ENCODE measurements around the gene OR2V1. TPM values are rescaled to one million over a fixed set of nuclear protein-coding genes. Genes with fewer than 3 reads are reported as not detected.
"Not testable (repeated sequence)": the region's sequence is repeated elsewhere in the genome, so short reads cannot be mapped to it uniquely, and the experiment has no call there.

OR2V1 gene
- total RNA-seq, 8 experiments from 2014 or later = 0.29 to 0.49 (median 0.33) TPM; not detected in 5

DNA sequence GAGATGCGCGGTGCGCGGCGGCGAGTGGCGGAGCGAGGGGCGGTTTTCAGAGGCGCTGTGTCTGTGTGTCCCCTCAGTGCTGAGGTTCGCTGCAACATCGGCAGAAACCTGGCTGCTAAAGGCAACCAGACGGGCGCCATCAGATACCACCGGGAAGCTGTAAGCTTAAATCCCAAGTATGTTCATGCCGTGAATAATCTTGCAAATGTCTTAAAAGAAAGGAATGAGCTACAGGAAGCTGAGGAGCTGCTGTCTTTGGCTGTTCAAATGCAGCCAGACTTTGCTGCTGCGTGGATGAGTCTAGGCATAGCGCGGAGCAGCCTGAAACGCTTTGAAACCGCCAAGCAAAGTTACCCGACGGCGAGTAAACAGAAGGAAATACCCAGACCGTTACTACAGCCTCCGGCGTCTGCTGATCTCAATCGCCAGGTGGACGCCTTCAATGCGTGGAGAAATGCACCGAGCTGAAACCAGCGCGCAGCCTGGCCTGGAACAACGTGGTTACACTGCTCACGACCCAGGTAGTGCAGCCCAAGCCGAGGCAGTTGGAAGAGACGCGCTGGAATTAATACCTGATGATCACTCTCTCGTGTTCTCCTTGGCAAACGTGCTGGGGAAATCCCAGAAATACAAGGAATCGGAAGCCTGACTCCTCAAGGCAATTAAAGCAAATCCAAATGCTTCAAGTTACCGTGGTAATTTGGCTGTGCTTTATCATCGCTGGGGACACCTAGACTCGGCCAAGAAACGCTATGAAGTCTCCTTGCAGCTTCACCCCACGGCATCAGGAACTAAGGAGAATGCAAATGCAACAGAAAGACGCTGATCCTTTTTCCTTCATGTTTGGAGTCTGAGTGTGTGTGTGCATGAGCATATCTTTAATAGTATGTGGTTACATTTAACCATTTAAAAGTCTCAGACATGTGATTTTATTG is 15.9 kb downstream of the OR2V1 start:
- no peaks in the 10 kb centered on the region for H3K4me1 ChIP-seq (replicated peaks in 1 of 2)
- H3K27ac ChIP-seq = no peak overlapping the region
- no peak overlapping the region for H3K4me3 ChIP-seq
- 3 to 30% (median 7%) methylated on average over 2 to 35 of the region's 47 CpGs for WGBS, 10 experiments
- peak in 3 of 8 experiments; percentile 62 to 88 (median 83) for ATAC-seq (replicated peaks in 6 of 8)
- in situ Hi-C loops (cut with MboI; ENCODE audit: low pct_unique_long_range_greater_than_20kb in 2 of 9, low sequenced_read_pairs in 9 of 9, unreplicated experiment in 9 of 9) = no loop called here

DNA sequence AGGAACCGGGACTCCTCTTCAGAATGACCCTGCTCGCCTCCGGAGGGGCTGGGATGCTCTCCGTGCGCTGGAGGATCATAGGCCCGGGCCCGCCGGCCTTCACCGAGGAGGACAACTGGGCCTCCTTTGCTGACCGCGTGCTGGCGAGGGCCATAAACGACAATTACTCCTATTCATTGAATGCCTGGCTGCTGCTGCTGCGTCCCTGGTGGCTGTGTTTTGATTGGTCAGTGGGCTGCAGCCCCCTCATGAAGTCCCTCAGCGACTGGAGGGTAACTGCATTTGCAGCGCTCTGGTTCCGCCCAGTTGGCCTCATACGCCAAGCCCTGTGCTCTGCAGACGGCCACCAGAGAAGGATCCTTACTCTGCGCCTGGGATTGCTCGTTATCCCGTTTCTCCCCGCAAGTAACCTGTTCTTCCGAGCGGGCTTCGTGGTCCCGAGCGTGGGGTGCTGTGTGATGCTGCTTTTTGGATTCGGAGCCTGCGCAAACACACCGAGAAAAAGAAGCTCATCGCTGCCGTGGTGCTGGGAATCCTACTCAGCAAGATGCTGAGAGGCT is 16.6 kb downstream of the OR2V1 start:
- 10 to 77% (median 42%) methylated on average over 2 to 24 of the region's 33 CpGs; no CpG with 5 or more reads in 3 of the 10 experiments for WGBS, 10 experiments
- H3K4me3 ChIP-seq = no peak overlapping the region
- in situ Hi-C loops (cut with MboI; ENCODE audit: low pct_unique_long_range_greater_than_20kb in 2 of 9, low sequenced_read_pairs in 9 of 9, unreplicated experiment in 9 of 9) = no loop called here
- ATAC-seq (replicated peaks in 6 of 8) = no peak
- no peak overlapping the region for H3K27ac ChIP-seq
- H3K4me1 ChIP-seq (replicated peaks in 1 of 2) = no peaks in the 10 kb centered on the region

DNA sequence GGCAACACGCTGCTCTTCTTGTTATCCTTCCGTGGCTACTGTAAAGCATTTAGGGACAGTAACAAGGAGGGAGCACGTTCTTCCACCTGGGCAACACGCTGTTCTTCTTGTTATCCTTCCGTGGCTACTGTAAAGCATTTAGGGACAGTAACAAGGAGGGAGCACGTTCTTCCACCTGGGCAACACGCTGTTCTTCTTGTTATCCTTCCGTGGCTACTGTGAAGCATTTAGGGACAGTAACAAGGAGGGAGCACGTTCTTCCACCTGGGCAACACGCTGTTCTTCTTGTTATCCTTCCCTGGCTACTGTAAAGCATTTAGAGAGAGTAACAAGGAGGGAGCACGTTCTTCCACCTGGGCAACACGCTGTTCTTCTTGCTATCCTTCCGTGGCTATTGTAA is 17.4 kb downstream of the OR2V1 start:
- ATAC-seq (replicated peaks in 6 of 8); H3K27ac ChIP-seq; H3K4me3 ChIP-seq; H3K4me1 ChIP-seq (replicated peaks in 1 of 2); in situ Hi-C loops (cut with MboI; ENCODE audit: low pct_unique_long_range_greater_than_20kb in 2 of 9, low sequenced_read_pairs in 9 of 9, unreplicated experiment in 9 of 9): not testable (repeated sequence)
- WGBS, 10 experiments = 67 to 88% methylated on average over 3 of the region's 13 CpGs; no CpG with 5 or more reads in 8 of the 10 experiments

DNA sequence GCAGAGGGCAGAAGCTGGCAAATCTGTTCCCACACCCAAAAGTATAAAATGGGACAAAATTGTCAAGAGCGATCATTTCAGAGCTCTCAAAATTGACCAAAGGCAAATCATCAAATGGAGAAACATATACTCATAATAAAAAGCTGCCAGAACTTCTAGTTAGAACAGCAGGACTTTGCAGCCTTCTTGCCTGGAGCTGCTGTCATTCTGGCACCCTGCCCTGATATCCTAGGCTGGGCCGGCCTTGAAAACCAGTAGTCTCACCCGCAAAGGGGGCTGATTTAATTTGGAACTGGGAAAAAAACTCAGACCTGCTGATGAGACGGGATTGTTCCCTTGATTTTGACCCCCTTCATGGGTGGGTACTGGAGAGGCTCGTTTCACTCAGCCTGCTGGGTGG is 18.5 kb downstream of the OR2V1 start:
- Histone ChIP-seq H3K4me1 (replicated peaks in 1 of 2) (no peaks in the 10 kb centered on the region), H3K27ac (no peak overlapping the region), H3K4me3 (no peak overlapping the region)
- in situ Hi-C loops (cut with MboI; ENCODE audit: low pct_unique_long_range_greater_than_20kb in 2 of 9, low sequenced_read_pairs in 9 of 9, unreplicated experiment in 9 of 9) = no loop called here
- no peak for ATAC-seq (replicated peaks in 6 of 8)
- WGBS, 10 experiments = 0 to 100% (median 100%) methylated on average over 1 of the region's 5 CpGs; no CpG with 5 or more reads in 4 of the 10 experiments

DNA sequence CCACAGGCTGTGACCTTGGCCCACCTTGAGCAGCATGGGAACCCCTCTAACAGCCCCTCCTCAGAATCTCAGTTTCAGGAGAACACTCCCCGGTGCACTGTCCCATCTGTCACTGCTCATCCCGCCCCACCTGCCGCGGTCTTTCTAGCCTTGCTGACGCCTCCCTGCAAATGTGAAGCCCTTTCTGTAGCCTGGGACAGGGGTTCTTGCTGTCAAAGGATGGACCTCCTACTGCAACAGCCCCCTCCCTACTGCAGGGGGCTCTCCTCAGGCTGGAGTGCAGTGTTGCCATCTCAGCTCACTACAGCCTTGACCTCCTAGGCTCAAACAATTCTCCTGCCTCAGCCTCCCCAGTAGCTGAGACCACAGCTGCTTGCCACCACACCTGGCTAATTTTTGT is 20.0 kb downstream of the OR2V1 start:
- 47 to 80% (median 76%) methylated on average over 2 to 5 of the region's 5 CpGs; no CpG with 5 or more reads in 7 of the 10 experiments for WGBS, 10 experiments
- ATAC-seq (replicated peaks in 6 of 8) = no peak
- in situ Hi-C loops (cut with MboI; ENCODE audit: low pct_unique_long_range_greater_than_20kb in 2 of 9, low sequenced_read_pairs in 9 of 9, unreplicated experiment in 9 of 9) = no loop called here
- Histone ChIP-seq H3K27ac (no peak overlapping the region), H3K4me1 (replicated peaks in 1 of 2) (no peaks in the 10 kb centered on the region), H3K4me3 (no peak overlapping the region)

DNA sequence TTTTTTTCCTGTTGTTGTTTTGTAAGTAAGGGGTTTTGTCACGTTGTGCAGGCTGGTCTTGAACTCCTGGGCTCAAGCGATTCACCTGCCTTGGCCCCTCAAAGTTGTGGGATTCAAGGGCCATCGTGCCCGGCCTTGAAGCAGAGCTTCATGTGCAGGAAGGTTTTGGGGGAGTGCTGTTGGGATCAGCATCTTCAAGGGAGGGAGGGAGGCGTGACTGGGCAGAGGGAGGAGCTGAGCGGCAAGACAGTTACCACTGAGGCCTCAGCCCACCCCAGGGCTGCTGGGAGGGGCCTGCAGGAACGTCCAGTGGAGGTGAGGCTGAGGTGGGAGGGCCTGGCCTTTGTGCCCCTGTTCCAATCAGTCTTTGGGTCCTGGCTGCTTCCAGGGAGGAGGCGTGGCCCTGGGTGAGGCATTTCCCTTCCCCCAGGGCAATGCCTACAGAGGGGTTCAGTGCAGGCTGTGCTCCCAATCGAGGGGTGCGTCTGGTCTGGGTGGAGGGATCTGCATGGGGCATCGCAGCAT is 21.4 kb downstream of the OR2V1 start:
- no peak overlapping the region for H3K27ac ChIP-seq
- ATAC-seq (replicated peaks in 6 of 8) = no peak
- H3K4me3 ChIP-seq = no peak overlapping the region
- WGBS, 10 experiments = 0 to 50% (median 30%) methylated on average over 1 to 2 of the region's 11 CpGs; no CpG with 5 or more reads in 5 of the 10 experiments
- H3K4me1 ChIP-seq (replicated peaks in 1 of 2) = no peaks in the 10 kb centered on the region
- in situ Hi-C loops (cut with MboI; ENCODE audit: low pct_unique_long_range_greater_than_20kb in 2 of 9, low sequenced_read_pairs in 9 of 9, unreplicated experiment in 9 of 9) = no loop called here

DNA sequence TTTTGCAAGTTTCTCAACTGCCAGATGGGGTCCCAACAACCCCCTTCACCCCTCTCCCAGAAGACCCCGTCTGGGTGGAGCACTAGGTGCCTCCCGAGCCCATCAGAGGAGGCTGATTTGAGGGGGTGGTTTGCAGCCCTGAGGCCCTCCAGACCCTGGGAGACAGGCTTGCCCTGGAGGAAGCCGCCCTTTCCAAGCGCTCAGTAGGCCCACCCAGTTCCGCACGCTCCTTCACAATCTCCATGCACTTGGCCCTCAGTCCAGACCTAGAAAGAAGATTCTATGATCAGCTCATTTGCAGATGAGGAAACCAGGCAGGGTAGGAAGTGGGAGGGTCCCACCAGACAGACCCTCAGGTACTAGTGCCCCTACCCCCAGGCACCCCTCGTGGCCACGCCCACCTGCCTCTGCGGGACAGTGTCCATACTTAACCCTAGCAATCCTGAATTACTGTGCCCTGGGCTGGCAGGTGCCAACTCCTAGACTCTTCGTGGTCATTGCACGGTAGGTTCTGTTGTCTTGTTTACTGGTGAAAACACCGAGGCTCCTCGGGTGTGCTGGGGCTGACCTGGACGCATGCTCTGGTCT is 22.3 kb downstream of the OR2V1 start:
- no peaks in the 10 kb centered on the region for H3K4me1 ChIP-seq (replicated peaks in 1 of 2)
- in situ Hi-C loops (cut with MboI; ENCODE audit: low pct_unique_long_range_greater_than_20kb in 2 of 9, low sequenced_read_pairs in 9 of 9, unreplicated experiment in 9 of 9) = no loop called here
- H3K4me3 ChIP-seq = no peak overlapping the region
- no peak overlapping the region for H3K27ac ChIP-seq
- ATAC-seq (replicated peaks in 6 of 8) = no peak
- 43 to 93% (median 79%) methylated on average over 1 to 6 of the region's 14 CpGs; no CpG with 5 or more reads in 5 of the 10 experiments for WGBS, 10 experiments

DNA sequence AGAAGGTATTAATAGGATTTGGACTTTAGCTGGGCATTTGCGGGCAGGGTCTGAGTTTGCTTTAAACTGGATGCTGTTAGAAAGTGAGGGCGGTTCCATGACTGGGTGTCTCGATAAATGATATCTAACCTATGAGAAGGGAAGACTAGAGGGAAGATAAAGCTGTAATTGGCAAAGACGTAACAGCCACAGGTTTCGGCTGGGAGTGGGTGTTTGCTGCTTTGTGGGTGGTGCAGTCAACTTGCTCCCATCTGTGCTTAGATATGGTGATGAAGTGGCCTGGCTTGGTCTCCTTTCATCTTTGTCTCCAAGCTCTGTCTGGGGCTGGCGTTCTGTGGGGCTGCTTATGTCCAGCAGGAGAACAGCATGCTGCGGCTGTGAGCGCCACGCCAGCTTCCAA is 23.3 kb downstream of the OR2V1 start:
- in situ Hi-C loops (cut with MboI; ENCODE audit: low pct_unique_long_range_greater_than_20kb in 2 of 9, low sequenced_read_pairs in 9 of 9, unreplicated experiment in 9 of 9) = no loop called here
- Histone ChIP-seq H3K4me1 (replicated peaks in 1 of 2) (no peaks in the 10 kb centered on the region), H3K4me3 (no peak overlapping the region), H3K27ac (no peak overlapping the region)
- 39 to 100% (median 50%) methylated on average over 1 to 9 of the region's 9 CpGs; no CpG with 5 or more reads in 1 of the 10 experiments for WGBS, 10 experiments
- ATAC-seq (replicated peaks in 6 of 8) = peak in 1 of 8 experiments; percentile 34

DNA sequence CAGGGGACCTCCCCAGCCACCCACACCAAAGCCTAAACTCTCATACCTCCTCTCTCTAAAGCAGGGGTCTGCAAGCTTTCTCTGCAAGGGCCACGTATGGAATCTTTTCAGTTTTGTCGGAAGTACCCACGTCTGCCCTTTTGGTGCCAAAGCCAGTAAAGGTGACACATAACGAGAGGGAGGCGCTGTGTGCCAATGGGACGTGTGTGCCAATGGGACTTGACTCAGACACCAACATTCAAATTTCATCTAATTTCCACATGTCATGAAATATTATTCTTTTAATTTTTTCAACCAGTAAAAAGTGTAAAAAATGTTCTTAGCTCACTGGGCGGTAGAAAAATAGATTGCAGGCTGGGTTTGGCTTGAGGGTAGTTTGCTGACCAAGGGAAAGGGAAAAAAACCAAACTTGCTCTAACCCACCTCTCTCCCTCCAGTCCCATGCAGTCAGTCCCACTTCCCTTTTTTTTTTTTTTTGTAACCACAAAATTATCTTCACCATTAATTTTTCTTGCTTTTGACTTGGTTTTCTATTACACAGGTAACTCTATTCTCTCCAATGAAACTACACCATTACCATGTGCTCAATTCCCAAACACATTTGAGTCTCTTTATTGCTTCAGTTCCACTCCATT is 25.5 kb downstream of the OR2V1 start:
- Histone ChIP-seq H3K4me3 (no peak overlapping the region), H3K27ac (no peak overlapping the region), H3K4me1 (replicated peaks in 1 of 2) (no peaks in the 10 kb centered on the region)
- WGBS, 10 experiments = 49 to 100% (median 70%) methylated on average over 1 to 3 of the region's 7 CpGs; no CpG with 5 or more reads in 3 of the 10 experiments
- ATAC-seq (replicated peaks in 6 of 8) = no peak
- in situ Hi-C loops (cut with MboI; ENCODE audit: low pct_unique_long_range_greater_than_20kb in 2 of 9, low sequenced_read_pairs in 9 of 9, unreplicated experiment in 9 of 9) = no loop called here

DNA sequence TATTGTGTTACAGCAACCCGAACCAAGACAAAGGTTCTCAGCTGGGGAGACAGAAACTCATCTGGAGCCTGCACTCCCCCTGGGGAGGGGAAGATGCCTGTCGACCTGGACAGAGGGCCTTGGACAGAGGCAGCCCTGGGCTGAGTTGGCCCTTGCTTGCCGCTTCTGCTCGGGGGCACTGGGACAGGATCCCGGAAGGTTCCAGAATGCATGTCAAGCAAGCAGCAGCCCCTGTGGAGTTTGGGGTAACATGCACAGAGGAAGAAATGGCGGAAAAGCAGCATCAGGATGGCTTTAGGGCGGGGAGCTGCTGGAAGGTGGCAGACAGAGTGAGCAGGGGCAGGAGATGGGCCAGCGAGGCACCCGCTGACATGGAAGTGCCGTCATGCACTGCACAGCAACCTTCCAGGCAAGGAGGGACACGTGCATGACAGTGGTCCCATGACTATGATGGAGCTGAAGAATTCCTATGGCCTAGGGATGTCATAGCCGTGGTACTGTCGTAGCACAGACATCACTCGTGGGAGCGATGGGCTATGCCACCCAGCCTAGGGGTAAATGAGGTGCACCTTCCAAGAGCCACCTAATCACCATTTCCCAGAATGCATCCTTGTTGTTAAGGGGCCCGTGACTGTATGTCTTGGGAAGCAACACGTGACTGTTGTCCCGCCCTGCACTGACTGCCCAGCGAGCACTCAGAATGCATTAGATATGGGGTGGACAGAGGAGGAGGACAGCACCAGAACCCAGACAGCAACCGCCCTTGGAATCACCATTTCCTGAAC is 26.2 kb downstream of the OR2V1 start:
- H3K27ac ChIP-seq; in situ Hi-C loops (cut with MboI; ENCODE audit: low pct_unique_long_range_greater_than_20kb in 2 of 9, low sequenced_read_pairs in 9 of 9, unreplicated experiment in 9 of 9); H3K4me3 ChIP-seq; H3K4me1 ChIP-seq (replicated peaks in 1 of 2): not testable (repeated sequence)
- ATAC-seq (replicated peaks in 6 of 8) = peak in 3 of 8 experiments; percentile 39 to 67 (median 60)
- WGBS, 10 experiments = 40% methylated on average over 2 of the region's 20 CpGs; no CpG with 5 or more reads in 9 of the 10 experiments

DNA sequence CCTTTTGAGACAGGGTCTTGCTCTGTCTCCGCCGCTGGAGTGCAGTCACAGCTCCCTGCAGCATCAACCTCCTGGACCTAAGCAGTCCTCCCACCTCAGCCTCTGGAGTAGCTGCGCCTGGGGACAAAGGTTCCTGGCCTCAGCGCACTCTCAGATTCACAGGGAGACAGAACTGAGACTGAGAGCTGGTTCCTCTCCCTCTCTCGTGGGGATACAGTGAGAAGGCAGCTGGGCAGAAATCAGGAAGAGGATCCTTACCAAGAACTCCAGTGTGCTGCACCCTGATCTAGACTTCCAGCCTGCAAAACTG is 26.8 kb downstream of the OR2V1 start:
- H3K27ac ChIP-seq; H3K4me3 ChIP-seq; in situ Hi-C loops (cut with MboI; ENCODE audit: low pct_unique_long_range_greater_than_20kb in 2 of 9, low sequenced_read_pairs in 9 of 9, unreplicated experiment in 9 of 9); H3K4me1 ChIP-seq (replicated peaks in 1 of 2): not testable (repeated sequence)
- 0% methylated on average over 2 of the region's 5 CpGs; no CpG with 5 or more reads in 9 of the 10 experiments for WGBS, 10 experiments
- peak in 1 of 8 experiments; percentile 9 for ATAC-seq (replicated peaks in 6 of 8)

DNA sequence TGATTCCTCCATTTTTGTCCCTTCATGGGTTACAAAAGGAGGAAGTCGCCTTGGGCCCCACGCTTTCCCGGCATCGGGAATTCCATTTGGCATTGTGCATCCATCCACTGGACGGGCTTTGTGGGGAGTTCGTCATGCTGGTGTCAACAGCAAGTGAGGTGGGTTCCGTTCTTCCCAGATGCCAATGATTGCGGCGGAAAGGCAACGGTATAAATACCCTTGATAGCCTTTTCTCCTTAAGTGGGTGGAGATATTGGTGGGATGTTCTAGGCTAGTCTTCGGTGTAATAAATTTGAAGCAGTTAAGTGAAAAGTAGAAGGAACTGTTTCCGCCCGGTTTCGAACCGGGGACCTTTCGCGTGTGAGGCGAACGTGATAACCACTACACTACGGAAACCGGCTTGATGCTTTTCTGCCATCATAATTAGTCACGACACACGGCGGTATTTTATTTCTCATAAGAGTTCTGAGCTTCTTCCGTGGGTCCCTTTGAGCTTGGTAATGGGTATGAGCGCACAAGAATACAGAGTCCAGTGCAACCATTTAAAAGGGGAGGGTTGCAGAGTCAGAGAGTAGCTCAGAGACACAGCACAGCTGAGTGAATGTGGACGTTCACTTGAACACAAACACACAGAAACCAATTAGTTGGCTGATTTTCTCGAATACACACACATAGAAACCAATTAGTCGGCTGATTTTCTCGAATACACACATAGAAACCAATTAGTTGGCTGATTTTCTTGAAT is 28.9 kb downstream of the OR2V1 start:
- in situ Hi-C loops (cut with MboI; ENCODE audit: low pct_unique_long_range_greater_than_20kb in 2 of 9, low sequenced_read_pairs in 9 of 9, unreplicated experiment in 9 of 9); H3K4me3 ChIP-seq; H3K4me1 ChIP-seq (replicated peaks in 1 of 2); H3K27ac ChIP-seq: not testable (repeated sequence)
- peak in 3 of 8 experiments; percentile 56 to 64 (median 59) for ATAC-seq (replicated peaks in 6 of 8)
- WGBS, 10 experiments = no CpG with 5 or more reads among the region's 30 CpGs

Data from motor neuron (in vitro differentiated cells).